Measurements from ENCODE around the gene EDN3.

- TF ChIP-seq CTCF (IDR thresholded peaks at IDR 0.05; ENCODE audit: low read depth, low read length): no peak
- TF ChIP-seq EZH2phosphoT487 (IDR thresholded peaks at IDR 0.05; ENCODE audit: low read depth): no peak
Observed at GRCh38 chr20:59297686-59298085, 2.7 kb upstream of the EDN3 start.

All from OCI-LY3 (cell line).